ENCODE measurements around the gene DCK.

DCK gene

DNA sequence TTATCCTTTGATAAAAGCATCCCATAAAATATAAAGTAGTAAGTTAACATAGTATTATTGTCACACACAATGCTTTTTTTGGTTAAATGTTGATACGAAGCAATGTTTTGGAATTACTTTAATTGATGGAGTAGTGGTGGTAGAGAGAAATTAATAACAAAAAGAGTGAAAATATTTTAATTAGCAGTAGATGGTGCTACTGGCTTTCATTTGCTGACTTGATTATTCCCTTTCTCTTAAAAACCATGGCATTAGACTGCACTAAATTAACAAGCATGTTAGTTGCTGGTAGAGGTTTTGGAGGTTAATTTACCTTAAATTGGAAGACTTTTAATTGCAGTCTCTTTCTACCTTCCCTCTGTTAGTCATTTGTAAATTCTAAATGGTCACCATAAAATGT lies 8.9 kb upstream of the DCK start:
- TF ChIP-seq, protein P1, sequence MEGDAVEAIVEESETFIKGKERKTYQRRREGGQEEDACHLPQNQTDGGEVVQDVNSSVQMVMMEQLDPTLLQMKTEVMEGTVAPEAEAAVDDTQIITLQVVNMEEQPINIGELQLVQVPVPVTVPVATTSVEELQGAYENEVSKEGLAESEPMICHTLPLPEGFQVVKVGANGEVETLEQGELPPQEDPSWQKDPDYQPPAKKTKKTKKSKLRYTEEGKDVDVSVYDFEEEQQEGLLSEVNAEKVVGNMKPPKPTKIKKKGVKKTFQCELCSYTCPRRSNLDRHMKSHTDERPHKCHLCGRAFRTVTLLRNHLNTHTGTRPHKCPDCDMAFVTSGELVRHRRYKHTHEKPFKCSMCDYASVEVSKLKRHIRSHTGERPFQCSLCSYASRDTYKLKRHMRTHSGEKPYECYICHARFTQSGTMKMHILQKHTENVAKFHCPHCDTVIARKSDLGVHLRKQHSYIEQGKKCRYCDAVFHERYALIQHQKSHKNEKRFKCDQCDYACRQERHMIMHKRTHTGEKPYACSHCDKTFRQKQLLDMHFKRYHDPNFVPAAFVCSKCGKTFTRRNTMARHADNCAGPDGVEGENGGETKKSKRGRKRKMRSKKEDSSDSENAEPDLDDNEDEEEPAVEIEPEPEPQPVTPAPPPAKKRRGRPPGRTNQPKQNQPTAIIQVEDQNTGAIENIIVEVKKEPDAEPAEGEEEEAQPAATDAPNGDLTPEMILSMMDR (IDR thresholded peaks at IDR 0.05; ENCODE audit: low read depth, low read length, missing control alignments) = no peak
- no peak overlapping the region for H3K4me3 ChIP-seq (ENCODE audit: low read depth, low read length)
- DNase-seq (ENCODE audit: low read depth) = no peak

DNA sequence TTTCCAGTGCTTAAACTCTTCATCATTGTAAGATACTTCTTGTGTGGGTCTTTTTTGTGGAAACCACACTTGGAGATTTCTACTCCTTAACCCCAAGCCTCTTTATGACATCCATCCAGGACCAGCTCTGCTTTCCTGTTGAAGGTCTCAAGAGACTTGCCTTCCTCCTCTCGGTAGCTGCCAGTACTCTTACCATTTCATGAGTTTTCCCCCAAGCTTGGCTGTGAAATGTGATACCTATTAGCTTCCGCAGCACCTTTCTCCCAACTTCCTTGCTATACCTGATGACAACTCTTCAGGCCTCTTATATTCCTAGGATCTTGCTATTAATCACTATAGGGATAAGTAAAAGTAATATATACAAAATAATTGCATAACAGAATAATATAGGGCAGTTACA lies 1.9 kb upstream of the DCK start:
- no peak overlapping the region for H3K4me3 ChIP-seq (ENCODE audit: low read depth, low read length)
- TF ChIP-seq, protein P1 (IDR thresholded peaks at IDR 0.05; ENCODE audit: low read depth, low read length, missing control alignments) = no peak
- DNase-seq (ENCODE audit: low read depth) = no peak

DNA sequence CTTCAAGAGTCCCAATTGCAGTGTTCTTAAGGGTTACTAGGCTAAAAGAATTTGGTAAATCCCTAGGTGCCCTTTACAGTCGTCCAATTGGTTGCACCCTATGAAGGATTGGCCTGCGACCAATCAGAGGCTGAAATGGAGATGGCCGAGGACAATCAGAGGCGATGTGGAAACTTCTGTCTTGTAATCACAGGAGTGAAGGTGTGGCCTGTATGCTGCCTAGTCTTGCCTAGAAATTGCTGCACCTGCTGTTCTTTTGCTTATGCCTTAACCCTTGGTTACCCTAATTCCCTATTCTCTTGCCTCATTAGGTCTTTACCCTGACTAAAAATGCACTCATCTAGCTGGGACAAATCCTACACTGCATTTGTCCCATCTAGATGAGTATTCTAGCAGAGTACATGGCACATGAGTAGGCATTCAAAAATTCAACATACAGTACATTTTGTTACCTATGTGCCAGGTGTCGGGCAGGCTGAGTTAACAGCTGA lies 1.0 kb upstream of the DCK start:
- DNase-seq (ENCODE audit: low read depth) = no peak
- TF ChIP-seq, protein P1 (IDR thresholded peaks at IDR 0.05; ENCODE audit: low read depth, low read length, missing control alignments) = no peak
- H3K4me3 ChIP-seq (ENCODE audit: low read depth, low read length) = peak overlapping the region; percentile 99

DNA sequence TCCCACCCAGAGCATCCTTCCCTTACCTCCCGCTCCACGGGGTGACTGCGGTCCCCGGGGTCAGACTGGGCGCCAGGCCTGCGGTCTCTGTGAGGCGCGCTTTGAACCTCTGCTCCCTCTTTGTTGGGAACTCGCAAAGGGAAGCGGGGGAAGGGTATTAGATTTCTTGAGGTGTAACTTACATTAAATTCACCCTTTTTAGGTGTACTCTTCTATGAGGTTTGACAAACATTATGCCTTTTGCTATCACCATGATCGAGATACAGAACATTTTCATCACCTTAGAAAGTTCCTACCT lies 569 bp downstream of the DCK start:
- TF ChIP-seq, protein P1 (IDR thresholded peaks at IDR 0.05; ENCODE audit: low read depth, low read length, missing control alignments) = no peak
- DNase-seq (ENCODE audit: low read depth) = no peak
- peak overlapping the region; percentile 99 for H3K4me3 ChIP-seq (ENCODE audit: low read depth, low read length)

DNA sequence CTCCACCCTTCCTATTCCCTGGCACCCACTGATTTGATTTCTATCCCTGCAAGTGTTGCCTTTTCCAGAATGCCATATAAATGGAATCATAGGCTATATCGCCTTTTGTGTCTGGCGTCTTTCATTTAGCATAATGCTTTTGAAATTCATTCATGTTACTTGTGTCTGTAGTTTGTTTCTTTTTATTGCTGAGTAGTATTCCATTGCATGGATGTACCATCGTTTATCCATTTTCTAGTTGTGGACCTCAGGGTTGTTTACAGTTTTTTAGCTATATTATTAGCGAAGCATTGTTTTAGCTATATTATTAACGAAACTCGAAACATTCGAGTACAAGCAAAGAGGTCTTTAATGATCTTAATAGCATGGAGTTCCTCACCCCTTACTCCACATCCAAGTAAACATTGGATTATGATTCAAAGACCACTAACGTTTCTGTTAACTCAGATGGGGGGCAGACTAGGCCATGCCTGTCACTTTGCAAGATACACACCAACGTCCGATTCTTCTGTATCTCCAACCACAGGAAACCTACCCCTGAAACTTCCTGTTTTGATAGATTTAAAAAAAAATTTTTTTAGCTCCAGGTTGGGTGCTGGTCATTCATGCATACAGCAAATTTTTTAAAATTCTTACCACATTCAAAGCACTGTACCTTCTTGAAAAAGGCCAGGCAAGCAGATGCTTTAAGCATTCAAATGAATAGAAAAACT lies 1.1 kb downstream of the DCK start:
- peak overlapping the region; percentile 99 for H3K4me3 ChIP-seq (ENCODE audit: low read depth, low read length)
- TF ChIP-seq, protein P1 (IDR thresholded peaks at IDR 0.05; ENCODE audit: low read depth, low read length, missing control alignments) = no peak
- peak; percentile 60 for DNase-seq (ENCODE audit: low read depth)

DNA sequence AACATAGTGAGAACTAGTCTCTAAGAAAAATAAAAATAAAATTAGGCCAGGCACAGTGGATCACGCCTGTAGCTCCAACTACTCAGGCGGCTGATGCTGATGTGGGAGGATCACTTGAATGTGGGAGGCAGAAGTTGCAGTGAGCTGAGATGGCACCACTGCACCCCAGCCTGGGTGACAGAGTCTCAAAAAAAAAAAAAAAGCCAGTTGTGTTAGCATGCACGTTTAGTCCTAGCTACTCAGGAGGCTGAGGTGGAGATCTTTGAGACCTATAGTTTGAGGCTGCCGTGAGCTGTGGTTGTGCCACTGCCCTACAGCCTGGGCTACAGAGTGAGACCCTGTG lies 2.5 kb downstream of the DCK start:
- H3K4me3 ChIP-seq (ENCODE audit: low read depth, low read length) = no peak overlapping the region
- DNase-seq (ENCODE audit: low read depth) = no peak
- TF ChIP-seq, protein P1 (IDR thresholded peaks at IDR 0.05; ENCODE audit: low read depth, low read length, missing control alignments) = no peak

DNA sequence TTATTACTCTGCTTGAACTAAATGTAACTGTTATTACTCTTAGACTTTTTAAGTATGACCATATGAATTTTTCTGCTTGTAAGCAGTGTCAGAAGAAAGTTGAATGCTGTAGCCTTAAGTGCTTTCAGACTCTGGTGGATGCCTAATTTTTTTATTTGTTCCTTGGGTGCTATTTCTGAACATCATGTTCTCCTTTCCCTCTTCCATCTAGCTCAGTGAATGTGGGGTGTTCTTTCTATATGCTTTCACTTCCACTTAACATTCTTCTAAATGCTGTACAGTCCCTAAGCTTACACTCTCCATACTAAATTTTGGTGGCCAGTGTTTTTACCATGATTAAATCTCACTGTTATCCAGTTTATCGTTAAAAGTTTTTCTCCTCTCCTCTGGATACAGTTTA lies 3.6 kb downstream of the DCK start:
- TF ChIP-seq, protein P1 (IDR thresholded peaks at IDR 0.05; ENCODE audit: low read depth, low read length, missing control alignments) = no peak
- H3K4me3 ChIP-seq (ENCODE audit: low read depth, low read length) = no peak overlapping the region
- no peak for DNase-seq (ENCODE audit: low read depth)

Data from GM12864 (cell line).